Measurements from ENCODE around the gene NPR1.
"Not testable (repeated sequence)": the region's sequence is repeated elsewhere in the genome, so short reads cannot be mapped to it uniquely, and the experiment has no call there.

NPR1 gene

DNA sequence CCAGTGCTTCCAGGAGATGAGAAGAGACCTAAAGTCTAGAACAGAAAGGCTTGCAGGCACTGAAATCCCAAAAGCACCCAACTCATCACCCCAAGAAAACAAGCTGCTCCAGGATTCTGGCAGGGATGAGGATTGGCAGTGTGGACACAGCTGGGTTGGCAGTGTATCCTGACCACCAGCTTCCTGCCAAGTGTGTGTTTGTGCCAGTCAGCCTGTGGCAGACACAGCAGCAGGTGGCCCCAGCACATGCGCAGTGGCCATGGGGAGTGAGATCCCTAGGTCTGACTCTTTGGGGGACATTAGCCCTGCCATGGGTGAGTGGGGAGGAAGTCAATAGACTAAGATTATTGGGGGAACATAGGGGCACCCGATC lies 28.6 kb upstream of the NPR1 start:
- DNase-seq (ENCODE audit: low spot score) = no peak

DNA sequence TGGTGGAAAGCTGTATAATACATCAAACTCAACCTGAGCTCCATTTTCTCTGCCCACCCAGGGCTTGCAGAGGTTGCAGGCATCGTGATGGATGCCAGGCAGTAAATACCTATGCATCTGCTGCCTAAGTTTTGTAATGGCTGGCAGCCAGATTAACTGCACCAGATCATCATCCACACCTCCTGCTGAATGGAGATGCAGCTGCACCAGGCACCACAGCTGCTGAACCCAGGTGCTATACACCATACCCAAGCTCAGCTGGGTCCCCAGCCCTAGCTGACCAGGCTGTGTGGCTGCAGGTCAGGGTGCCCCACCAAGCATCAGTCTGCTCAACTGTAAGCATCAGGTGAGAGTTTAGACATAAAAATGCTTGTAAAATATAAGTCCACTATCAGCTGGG lies 26.7 kb upstream of the NPR1 start:
- DNase-seq (ENCODE audit: low spot score) = no peak

DNA sequence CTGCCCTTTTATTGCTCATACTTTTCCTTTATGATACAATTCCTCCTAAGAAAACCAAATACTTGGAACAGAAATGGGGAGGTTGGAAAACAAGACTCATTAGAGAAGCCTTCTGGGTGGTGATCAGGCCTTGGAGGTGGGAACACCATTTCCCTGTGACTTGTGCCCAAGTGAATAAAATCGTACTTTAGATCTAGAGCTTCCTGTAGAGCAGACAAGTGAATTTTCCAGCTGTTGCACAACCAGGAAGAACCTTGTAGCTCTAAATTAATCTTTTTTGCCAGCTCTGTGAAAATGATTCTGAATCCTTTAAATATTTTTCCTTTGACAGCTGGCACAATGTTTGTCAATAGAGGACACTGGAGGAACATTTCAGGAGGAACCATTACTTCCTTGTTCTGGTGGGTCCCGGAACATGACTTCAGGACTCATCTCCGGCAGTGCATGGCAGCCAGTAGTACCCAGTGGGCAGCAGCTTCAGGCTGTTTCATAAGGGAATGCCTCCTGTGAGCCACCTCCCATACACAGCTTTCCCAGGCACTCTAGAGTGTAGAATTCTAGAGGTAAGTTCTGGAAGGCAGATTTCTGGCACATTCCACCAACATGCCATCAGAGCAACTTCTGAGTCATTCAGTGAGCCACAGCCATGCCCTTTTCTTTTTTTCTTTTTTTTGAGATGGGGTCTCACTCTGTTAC lies 25.5 kb upstream of the NPR1 start:
- DNase-seq (ENCODE audit: low spot score) = no peak

DNA sequence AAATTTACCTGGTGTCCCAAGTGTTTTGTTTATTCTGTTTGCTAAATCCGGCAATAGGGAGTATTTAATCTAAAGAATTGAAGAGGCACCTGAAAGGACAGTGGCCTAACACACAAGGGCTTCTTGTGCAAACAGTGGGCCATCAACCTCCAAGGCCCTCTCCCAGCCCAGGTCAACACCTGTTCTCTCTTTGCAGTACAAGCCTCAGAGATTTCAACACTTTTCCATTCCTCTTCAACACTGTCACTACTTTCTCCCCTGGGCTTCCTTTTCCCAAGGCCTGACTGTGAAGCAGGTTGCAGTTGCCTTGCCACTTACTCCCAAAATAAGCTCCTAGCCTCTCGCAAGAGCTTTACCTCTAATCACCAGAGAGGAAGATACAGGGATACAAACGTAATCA lies 23.2 kb upstream of the NPR1 start:
- DNase-seq (ENCODE audit: low spot score) = no peak

DNA sequence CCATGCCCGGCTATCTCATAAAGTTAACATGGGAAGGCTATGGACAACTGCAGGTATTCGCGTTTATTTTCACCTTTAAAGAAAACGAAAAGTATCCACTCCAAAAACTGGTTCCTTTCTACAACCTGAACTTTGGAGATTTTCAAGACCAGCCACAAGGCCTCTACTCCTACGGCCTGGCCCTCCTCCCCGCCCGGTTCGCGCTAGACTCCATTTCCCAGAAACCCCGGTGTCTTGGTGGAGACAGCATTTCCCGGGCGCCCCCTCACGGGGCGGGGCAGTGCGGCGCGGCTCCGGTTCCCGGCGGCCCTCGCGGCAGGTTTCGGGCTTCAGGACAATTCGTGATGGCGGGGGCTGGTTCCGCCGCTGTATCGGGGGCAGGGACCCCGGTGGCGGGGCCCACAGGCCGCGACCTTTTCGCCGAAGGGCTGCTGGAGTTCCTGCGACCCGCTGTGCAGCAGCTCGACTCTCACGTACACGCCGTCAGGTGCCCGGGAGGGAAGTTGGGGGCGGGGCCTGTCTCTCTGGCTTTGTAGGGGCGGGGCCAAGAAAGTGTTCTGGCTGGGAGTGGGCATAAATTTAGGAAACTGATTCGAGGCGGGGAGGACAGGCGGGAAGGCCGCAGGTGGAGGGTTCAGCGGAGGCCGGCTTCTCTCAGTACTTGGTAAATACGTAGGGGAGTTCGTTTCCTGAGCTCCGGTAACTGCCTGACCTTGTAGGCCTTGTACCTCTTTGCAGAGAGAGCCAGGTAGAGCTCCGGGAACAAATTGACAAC lies 19.9 kb upstream of the NPR1 start, which contains the start of gene SNAPIN:
SNAPIN (plus strand) TSS at position 304 of the 775 bp plus-strand sequence; CDS start at position 345, 41 bp downstream.
- DNase-seq (ENCODE audit: low spot score) = peak; percentile 83

DNA sequence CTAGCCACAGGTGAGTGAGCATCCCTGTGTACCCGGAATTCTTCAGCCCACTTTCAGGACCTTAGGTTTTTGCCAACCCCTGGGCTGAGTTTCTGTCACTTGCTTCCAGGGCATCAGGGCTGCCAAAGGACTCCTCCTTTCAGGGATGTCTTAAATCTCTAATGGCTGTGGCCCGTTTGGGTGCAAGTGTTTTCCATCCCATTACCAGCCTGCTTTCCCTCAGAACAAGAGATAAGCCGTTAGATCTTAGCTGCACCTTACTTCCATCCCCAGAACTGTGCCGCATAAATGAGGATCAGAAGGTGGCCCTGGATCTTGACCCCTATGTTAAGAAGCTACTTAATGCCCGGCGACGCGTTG lies 19.3 kb upstream of the NPR1 start:
- DNase-seq (ENCODE audit: low spot score) = no peak

DNA sequence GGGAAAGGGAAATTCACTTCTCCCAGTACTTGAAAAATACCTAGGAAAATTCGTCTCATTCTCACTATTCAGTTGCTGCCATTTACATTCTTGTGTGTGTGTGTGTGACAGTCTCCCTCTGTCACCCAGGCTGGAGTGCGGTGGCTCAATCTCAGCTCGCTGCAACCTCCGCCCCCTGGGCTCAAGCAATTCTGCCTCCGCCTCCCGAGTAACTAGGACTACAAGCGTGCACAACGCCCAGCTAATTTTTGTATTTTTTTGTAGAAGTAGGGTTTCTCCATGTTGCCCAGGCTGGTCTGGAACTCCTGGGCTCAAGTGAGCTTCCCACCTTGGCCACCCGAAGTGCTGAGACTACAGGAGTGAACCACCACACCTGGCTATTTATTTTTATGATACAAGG lies 18.8 kb upstream of the NPR1 start:
- DNase-seq (ENCODE audit: low spot score) = no peak

DNA sequence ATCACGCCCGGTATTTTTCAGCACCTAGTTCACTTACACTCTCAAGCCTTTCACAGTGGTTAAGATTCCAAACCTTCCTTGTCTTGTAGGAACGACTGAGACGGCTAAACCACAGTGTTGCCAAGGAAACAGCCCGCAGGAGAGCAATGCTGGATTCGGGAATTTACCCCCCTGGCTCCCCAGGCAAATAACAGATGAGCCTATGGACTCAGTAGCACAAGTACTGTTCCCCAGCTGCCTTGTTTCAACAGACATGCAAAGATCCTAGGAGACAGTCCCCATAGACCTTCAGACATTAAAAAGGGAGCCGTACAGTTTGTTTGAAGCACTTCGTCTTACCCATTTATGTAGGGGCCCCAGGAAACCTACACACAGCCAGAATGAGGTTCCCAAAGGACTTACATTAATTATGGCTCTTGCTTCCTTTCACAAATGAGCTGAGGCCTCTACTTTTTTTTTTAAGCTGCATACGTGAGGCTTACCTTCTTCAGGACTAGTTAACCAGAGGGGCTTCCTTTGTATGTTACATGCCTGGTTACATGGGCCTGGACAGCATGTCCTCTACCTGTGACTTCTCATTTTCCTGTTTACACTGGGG lies 17.3 kb upstream of the NPR1 start:
- no peak for DNase-seq (ENCODE audit: low spot score)

DNA sequence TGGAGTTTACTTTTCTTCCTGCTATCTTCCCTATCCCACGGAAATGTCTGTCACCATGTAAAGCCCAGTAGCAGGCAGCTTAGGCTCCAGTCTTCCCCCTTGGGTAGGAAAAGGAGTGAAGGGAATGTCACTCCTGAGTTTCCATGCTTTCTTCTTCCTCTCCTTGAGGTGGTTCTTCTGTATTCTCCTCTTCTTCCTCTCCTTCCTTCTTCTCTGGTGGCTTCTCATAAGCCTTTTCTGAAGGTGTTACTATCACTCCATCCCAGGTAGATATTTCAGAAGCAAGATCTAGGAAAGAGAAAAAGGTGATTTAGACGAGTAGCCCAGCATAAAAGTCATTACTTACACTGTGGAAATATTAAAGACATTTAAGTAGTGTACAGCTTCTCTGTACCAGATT lies 16.2 kb upstream of the NPR1 start:
- no peak for DNase-seq (ENCODE audit: low spot score)

DNA sequence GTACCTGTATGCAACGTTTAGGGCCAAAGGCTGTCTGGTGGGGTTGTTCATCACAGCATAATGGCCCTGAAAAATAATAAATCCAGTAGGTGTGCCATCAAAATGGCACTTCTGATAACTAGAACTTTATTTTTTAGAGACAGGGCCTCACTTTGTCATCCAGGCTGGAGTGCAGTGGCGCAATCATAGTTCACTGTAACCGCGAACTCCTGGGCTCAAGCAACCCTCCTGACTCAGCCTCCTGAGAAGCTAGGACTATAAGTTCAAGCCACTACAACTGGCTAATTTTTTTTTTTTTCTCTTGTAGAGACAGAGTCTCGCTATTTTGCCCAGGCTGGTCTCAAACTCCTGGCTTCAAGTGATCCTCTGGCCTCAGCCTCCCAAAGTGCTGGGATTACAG lies 15.3 kb upstream of the NPR1 start:
- DNase-seq (ENCODE audit: low spot score) = no peak

DNA sequence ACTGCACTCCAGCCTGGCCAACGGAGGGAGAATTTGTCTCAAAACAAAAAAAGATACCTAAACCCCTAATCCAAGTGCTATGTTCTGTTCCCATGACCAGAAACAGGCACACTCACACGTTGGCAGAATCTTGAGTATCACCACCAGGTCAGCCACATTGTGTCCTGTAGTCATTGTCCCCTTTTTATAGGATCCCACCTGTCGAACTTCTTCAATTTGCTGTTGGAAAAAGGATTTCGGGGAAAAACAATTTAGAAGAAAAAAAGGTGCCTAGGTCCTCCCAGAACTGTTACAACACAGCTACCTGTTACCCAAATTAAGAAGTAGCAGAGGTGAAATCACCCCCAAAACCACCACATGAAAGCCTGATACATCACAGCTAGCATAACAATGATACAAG lies 11.0 kb upstream of the NPR1 start:
- no peak for DNase-seq (ENCODE audit: low spot score)

DNA sequence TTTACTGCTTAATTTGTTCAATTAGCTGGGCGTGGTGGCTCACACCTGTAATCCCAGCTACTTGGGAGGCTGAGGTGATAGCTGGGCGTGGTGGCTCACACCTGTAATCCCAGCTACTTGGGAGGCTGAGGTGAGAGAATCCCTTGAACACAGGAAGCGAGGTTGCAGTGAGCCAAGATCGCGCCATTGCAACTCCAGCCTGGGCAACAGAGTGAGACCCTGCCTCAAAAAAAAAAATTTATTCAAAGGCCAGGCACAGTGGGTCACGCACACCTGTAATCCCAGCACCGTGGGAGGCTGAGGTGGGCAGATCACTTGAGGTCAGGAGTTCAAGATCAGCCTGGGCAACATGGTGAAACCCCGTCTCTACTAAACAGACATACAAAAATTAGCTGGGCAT lies 9.8 kb upstream of the NPR1 start:
- not testable (repeated sequence) for DNase-seq (ENCODE audit: low spot score)

DNA sequence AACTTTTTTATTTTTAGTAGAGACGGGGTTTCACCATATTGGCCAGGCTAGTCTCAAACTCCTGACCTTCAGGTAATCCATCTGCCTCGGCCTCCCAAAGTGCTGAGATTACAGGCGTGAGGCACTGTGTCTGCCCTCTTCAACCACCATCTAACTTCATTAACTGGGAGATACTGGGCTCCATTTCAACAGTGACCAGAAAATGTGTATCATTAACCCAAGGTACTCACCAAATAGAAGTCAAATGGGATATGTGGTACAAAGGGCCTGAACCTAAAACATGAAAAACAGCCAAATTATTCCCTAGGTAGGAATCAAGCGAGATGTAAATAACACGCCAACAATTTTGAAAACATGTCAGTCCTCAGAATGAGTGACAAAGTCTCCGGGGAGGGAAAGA lies 8.9 kb upstream of the NPR1 start:
- DNase-seq (ENCODE audit: low spot score) = no peak

DNA sequence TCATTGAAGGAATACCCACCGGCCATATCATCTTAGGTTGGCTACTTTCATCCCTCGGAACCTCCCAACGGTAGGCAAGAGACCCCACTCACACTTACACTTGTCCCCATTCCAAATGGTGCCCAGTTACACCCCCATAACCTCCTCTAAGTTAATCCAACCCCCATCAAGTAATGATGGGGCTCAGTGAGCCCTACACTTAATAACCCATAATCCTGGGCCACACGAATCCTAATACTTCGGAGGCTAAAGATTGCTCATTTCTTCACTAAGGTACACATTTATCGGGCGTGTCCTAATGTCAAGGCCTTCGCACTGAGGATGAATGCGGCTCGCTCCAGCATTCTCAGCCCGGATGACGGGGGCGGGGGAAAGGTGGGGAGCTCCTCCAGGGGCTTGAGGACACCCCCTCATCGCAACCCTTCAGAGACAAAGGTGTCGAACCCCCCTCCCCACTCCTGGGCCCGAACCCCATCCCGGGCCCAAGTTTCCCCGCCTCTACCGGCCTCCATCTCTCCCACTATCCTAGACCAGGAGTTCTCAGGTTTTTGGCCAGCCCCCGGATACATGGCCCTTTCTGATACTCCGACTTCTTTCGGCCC lies 8.1 kb upstream of the NPR1 start:
- no peak for DNase-seq (ENCODE audit: low spot score)

DNA sequence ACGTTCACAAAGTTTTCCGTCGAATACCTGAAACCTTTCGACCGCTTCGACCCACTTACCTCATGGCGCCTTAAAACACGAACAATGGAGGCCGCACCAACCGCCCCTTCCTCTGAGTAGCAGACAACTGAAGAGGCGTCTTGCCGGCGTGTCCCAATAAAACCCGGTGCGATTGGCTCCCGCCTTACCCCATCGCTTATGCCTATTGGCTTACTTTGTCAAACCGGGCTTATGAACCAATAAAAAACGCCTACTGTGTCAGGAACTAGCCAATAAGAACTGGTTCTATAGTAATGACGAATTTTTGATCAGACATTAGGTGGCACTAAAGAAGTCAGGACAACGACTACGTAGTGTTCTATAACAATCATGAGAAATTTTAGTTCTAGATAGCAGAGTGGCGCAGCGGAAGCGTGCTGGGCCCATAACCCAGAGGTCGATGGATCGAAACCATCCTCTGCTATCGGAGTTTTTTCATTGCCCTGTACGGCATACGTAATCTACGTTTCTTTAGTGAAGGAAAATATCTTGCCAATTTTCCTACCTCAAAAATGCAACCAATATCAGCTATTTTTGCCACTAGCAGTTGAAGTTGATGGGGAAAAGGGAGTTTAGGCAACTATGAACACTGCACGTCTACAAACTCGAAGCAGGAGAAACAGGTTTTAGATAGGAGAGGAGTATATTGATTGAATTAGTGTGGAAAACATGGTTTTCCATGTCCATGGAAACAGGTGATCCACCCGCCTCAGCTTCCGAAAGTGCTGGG lies 7.4 kb upstream of the NPR1 start, which contains the start of gene ILF2:
ILF2 (minus strand) TSS at position 135 of the 769 bp plus-strand sequence; CDS start at position 64, 71 bp downstream.
- peak; percentile 100 for DNase-seq (ENCODE audit: low spot score)

DNA sequence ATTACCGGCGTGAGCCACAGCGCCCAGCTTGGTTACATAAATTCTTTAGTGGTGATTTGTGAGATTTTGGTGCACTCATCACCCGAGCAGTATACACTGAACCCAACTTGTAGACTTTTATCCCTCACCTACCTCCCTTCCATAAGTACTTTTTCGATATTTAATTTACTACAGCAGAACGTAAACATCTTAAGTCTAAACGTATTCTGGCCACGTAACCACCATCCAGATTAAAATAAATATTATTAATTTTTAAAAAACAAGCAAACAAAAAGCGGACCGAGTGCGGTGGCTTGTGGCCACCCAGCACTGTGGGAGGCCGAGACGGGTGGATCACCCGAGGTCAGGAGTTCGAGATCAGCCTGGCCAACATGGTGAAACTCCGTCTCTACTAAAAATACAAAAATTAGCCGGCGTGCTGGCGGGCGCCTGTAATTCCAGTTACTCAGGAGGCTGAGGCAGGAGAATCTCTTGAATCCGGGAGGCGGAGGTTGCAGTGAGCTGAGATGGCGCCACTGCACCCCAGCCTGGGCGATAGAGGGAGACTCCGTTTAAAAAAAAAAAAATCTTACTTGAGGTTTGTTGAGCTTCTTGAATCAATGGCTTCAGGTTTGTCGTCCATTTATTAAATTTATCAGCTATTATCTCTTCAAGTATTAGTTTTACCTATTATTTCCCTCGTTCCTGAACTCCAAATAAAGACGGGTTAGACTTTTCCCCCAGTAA lies 6.7 kb upstream of the NPR1 start:
- peak; percentile 71 for DNase-seq (ENCODE audit: low spot score)

DNA sequence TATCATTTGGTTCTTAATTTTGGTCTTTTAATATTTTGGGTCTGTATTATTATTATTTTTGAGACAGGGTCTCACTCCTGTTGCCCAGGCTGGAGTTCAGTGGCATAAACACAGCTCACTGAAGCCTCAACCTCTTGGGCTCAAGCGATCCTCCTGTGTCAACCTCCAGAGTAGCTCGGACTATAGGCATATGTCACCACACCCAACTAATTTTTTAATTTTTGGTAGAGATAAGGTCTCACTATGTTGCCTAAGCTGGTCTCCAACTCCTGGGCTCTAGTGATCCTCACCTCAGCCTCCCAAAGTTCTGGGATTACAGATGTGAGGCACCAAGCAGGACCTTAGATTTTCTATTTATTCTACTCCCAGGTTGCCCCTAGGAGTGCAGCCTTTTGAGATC lies 5.0 kb upstream of the NPR1 start:
- no peak for DNase-seq (ENCODE audit: low spot score)

DNA sequence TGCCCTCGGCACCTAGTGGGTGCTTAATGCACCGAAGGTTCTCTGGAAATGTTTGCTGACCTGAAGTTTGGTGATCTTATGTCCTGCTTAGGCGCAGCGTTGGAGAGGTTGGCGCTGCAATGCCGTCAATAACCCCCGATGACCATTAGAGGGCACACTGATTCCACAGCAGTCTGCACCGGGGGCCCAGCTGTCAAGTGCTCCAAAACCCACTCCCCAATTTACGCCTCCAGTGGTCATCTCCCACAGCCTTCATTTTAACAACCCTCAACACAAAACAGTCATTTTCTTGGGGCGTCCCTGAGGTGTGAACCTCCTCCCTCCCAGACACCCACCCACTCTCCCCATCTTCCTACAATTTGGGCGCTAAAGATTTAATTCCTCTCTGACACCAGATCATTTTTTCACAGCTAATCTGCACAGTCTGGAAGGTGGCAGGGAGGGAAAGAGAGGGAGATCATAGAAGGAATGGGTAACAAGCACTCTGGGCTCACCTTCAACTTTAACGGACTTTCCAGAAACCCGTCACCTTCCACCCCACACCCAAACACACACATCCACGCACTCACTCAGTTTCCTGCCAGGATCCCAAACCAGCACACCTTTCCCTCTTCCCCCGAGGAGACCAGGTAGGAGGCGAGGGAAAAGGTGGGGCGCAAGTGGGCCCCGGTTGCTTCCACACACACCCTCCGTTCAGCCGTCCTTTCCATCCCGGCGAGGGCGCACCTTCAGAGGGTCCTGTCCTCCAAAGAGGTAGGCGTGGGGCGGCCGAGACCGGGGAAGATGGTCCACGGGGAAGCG lies 570 bp upstream of the NPR1 start:
- DNase-seq (ENCODE audit: low spot score) = peak; percentile 32

DNA sequence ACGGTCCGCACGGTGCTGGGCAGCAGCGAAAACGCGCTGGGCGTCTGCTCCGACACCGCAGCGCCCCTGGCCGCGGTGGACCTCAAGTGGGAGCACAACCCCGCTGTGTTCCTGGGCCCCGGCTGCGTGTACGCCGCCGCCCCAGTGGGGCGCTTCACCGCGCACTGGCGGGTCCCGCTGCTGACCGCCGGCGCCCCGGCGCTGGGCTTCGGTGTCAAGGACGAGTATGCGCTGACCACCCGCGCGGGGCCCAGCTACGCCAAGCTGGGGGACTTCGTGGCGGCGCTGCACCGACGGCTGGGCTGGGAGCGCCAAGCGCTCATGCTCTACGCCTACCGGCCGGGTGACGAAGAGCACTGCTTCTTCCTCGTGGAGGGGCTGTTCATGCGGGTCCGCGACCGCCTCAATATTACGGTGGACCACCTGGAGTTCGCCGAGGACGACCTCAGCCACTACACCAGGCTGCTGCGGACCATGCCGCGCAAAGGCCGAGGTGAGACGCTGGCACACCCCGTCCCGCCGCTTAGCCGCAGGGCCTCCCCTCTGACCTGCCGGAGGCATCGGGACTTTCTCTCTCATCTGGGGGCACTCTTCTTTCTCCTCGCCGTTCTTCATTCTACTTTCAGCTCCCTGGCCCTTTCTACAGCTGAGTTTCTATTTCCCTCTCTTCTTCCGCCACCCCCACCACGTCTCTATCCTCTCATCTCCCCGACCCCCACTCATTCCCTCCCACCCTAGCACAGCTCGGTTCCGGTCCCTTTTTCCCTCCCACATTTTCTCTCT lies 1.0 kb downstream of the NPR1 start:
- no peak for DNase-seq (ENCODE audit: low spot score)

DNA sequence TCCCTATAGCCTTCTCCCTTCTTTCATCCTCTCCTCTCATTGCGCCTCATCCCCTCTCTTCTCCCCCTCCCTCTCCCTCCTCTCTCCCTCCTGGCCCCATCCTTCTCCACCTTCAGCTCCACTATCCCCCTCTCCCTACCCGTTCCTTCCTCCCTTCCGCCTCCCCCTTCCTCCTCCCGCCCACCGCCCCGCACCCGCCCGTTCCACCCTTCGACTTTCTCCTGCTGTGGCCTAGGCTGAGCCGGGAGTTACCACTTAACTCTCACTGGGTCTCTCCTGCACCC lies 1.6 kb downstream of the NPR1 start:
- DNase-seq (ENCODE audit: low spot score) = no peak

Data from SW480 (cell line).